A549 (cell line): ENCODE results near the gene ATXN7L1. TPM values are rescaled to one million over a fixed set of nuclear protein-coding genes. Genes with fewer than 3 reads are reported as not detected.

Experiments used
- ATAC-seq, 2 experiments: fragments of 200-7000 bp in 1 of 2; fragments of >200 bp in 1 of 2; cut with Nextera tagmentation in 1 of 2; cut with Tn5 transposase in 1 of 2; 3 replicates each; pipeline versions ENCODE4 v1.8.0 to v1.9.1; 2018 to 2020; ENCODE audit warnings: mild to moderate bottlenecking in 1 of 2, moderate library complexity in 1 of 2
- CTCF ChIA-PET: fragments of 300-600 bp; sonication (Branson Sonifier 250); formaldehyde crosslinking; extraction: SDS; loops from one replicate; lab custom pipeline; 2021; ENCODE audit warnings: antibody characterized with exemption, inconsistent platforms; lab: Yijun Ruan, JAX
- POLR2A ChIA-PET: fragments of 350-600 bp; formaldehyde crosslinking; extraction: SDS; loops from one replicate; lab custom pipeline; 2021; ENCODE audit warnings: antibody characterized with exemption, inconsistent platforms; lab: Yijun Ruan, JAX
- DNase-seq, 2 experiments: peaks; one replicate each; pipeline versions ENCODE4 v3.0.0 to v3.0.0-alpha.2; 2011 to 2016; ENCODE audit warnings: low read depth in 1 of 2, low spot score in 1 of 2
- FAIRE-seq: peaks from 2 replicates; lab custom pipeline; 2011; peaks lifted over from hg19 to GRCh38; lab: Jason Lieb, UNC
- H3K27ac ChIP-seq, 2 experiments: fragments of >200 bp; sonication (Bioruptor Twin); formaldehyde crosslinking; 3 replicates each; pipeline ENCODE4 v1.5.1; 2016 to 2017
- H3K4me1 ChIP-seq: fragments of >200 bp; sonication (Bioruptor Twin); formaldehyde crosslinking; 3 replicates; pipeline ENCODE4 v1.6.1; 2016
- H3K4me2 ChIP-seq: fragments of >200 bp; sonication (Bioruptor Twin); formaldehyde crosslinking; 3 replicates; pipeline ENCODE4 v1.6.1; 2016
- H3K4me3 ChIP-seq: fragments of >200 bp; sonication (Bioruptor Twin); formaldehyde crosslinking; 3 replicates; pipeline ENCODE4 v1.5.1; 2016
- H3K9me3 ChIP-seq: fragments of >200 bp; sonication (Bioruptor Twin); formaldehyde crosslinking; 3 replicates; pipeline ENCODE4 v1.6.1; 2016
- BCL3 ChIP-seq: fragments of >200 bp; sonication (Bioruptor Twin); formaldehyde crosslinking; IDR thresholded peaks from 3 replicates; pipeline ENCODE4 v1.6.1; 2016
- CHD4 ChIP-seq: fragments of 200-600 bp; sonication (generic); IDR thresholded peaks from 2 replicates; pipeline ENCODE4 v1.6.1; 2016; ENCODE audit warnings: antibody characterized with exemption, mild to moderate bottlenecking, borderline replicate concordance
- CTCF ChIP-seq: fragments of >200 bp; sonication (Bioruptor Twin); formaldehyde crosslinking; IDR thresholded peaks from 3 replicates; pipeline ENCODE4 v1.5.1; 2016
- EP300 ChIP-seq, 2 experiments: fragments of >200 bp; sonication (Bioruptor Twin); formaldehyde crosslinking; IDR thresholded peaks; 2 replicates in 1 of 2; 3 replicates in 1 of 2; pipeline ENCODE4 v1.6.1; 2016 to 2017
- ESRRA ChIP-seq: fragments of 150-350 bp; IDR thresholded peaks from 2 replicates; pipeline ENCODE4 v1.6.1; 2014; ENCODE audit warnings: mild to moderate bottlenecking, low read length, borderline replicate concordance
- FOSB ChIP-seq: fragments of 250-450 bp; sonication (Bioruptor Pico); IDR thresholded peaks from 2 replicates; pipeline ENCODE4 v1.5.0; 2020; ENCODE audit warnings: mild to moderate bottlenecking, moderate library complexity
- HDAC2 ChIP-seq: fragments of 200-600 bp; sonication (generic); IDR thresholded peaks from 2 replicates; pipeline ENCODE4 v1.6.1; 2016
- HOXA7 ChIP-seq: fragments of 250-450 bp; sonication (Bioruptor Pico); IDR thresholded peaks from 2 replicates; pipeline ENCODE4 v1.5.0; 2020; ENCODE audit warnings: mild to moderate bottlenecking, moderate library complexity
- HOXB13 ChIP-seq: fragments of 250-450 bp; sonication (Bioruptor Pico); IDR thresholded peaks from 2 replicates; pipeline ENCODE4 v1.5.0; 2020; ENCODE audit warnings: low read depth, mild to moderate bottlenecking, moderate library complexity
- KDM1A ChIP-seq: fragments of 200-600 bp; sonication (generic); IDR thresholded peaks from 2 replicates; pipeline ENCODE4 v1.6.1; 2016; ENCODE audit warnings: low read depth, mild to moderate bottlenecking
- MAZ ChIP-seq: fragments of 150-350 bp; IDR thresholded peaks from 2 replicates; pipeline ENCODE4 v1.6.1; 2014; ENCODE audit warnings: antibody characterized with exemption, low read depth, low read length, borderline replicate concordance
- MYC ChIP-seq: IDR thresholded peaks from 2 replicates; pipeline ENCODE4 v1.6.1; 2012; ENCODE audit warnings: mild to moderate bottlenecking, inconsistent platforms, low read length, improper control_type of control experiment, borderline replicate concordance
- NFE2L2 ChIP-seq: fragments of 150-350 bp; conservative IDR thresholded peaks from 2 replicates; pipeline ENCODE4 v1.6.1; 2014; ENCODE audit warnings: low read length
- NR3C1 ChIP-seq: fragments of >200 bp; sonication (Bioruptor Twin); formaldehyde crosslinking; IDR thresholded peaks from 3 replicates; pipeline ENCODE4 v1.6.1; 2017
- PBX3 ChIP-seq: IDR thresholded peaks from 2 replicates; pipeline ENCODE4 v1.6.1; 2012
- POLR2A ChIP-seq: IDR thresholded peaks from 2 replicates; pipeline ENCODE4 v1.6.1; 2012; ENCODE audit warnings: mild to moderate bottlenecking, low read length
- POLR2AphosphoS2 ChIP-seq: conservative IDR thresholded peaks from 2 replicates; pipeline ENCODE4 v1.6.1; 2012; ENCODE audit warnings: low read length, improper control_type of control experiment, inconsistent platforms
- RARB ChIP-seq: fragments of 250-450 bp; sonication (Bioruptor Pico); IDR thresholded peaks from 2 replicates; pipeline ENCODE4 v1.8.0; 2021; ENCODE audit warnings: mild to moderate bottlenecking, moderate library complexity
- RFX5 ChIP-seq: fragments of 450-650 bp; IDR thresholded peaks from 2 replicates; pipeline ENCODE4 v1.7.1; 2014; ENCODE audit warnings: antibody characterized with exemption, mild to moderate bottlenecking, moderate library complexity
- RNF2 ChIP-seq: fragments of 200-600 bp; sonication (generic); IDR thresholded peaks from 2 replicates; pipeline ENCODE4 v1.6.1; 2016; ENCODE audit warnings: low read depth, mild to moderate bottlenecking, antibody characterized with exemption, moderate library complexity, borderline replicate concordance
- ZFP36 ChIP-seq: fragments of 450-650 bp; IDR thresholded peaks from 2 replicates; pipeline ENCODE4 v1.6.1; 2014; ENCODE audit warnings: borderline replicate concordance; ENCODE audit not compliant: partially characterized antibody
- ZSCAN20 ChIP-seq: fragments of 250-450 bp; sonication (Bioruptor Pico); IDR thresholded peaks from 2 replicates; pipeline ENCODE4 v1.8.0; 2022; ENCODE audit warnings: mild to moderate bottlenecking, moderate library complexity
- WGBS: methylation state at CpG from one replicate; pipeline ENCODE4 v1.1.6; 2017; ENCODE audit errors: missing lambda C conversion rate; 5-methylcytosine and 5-hydroxymethylcytosine counted together
- polyA plus RNA-seq, 4 experiments: library from polyadenylated mRNA; depleted of rRNA in 3 of 4; stranded (reverse); fragments of >200 nt; fragmentation: RNase III in 1 of 4; extraction: RNeasy Plus Mini Kit Qiagen cat#74134 plus additional on column Dnase treatment in 1 of 4; gene quantifications; 2 replicates in 3 of 4; 3 replicates in 1 of 4; pipeline ENCODE4 v1.2.3, GENCODE V29; 2011 to 2017

ATXN7L1 gene
- polyA plus RNA-seq, 2 of the 4 experiments (the other 2 are of a cell fraction) = 4.5 to 5.7 TPM

GRCh38 chr7:105643384-105643783 lies 233.0 kb downstream of the ATXN7L1 start:
- Histone ChIP-seq H3K4me1 (peaks cover 11% of the 10 kb centered on the region), H3K4me3 (no peak overlapping the region), H3K27ac (no peak overlapping the region)
- CTCF ChIA-PET = interaction anchor here (0.9 to 2.5 kb wide), 6 partner anchors 7 to 399 kb away, joined by 3 to 10 read pairs (median 5); no protein-coding TSS in a partner anchor
- ATAC-seq (no peak), DNase-seq (no peak)
- no peak for TF ChIP-seq BCL3
- no peak for TF ChIP-seq ZFP36
- no peak for TF ChIP-seq ZSCAN20 (CRISPR knock-in tag)
- TF ChIP-seq ESRRA = no peak
- TF ChIP-seq HOXA7 = no peak
- TF ChIP-seq PBX3 = no peak
- no peak for TF ChIP-seq RNF2
- TF ChIP-seq HOXB13 (CRISPR knock-in tag) = no peak
- TF ChIP-seq CHD4 = no peak
- TF ChIP-seq RFX5 = no peak
- TF ChIP-seq HDAC2 = no peak
- no peak for TF ChIP-seq NFE2L2
- TF ChIP-seq EP300 (IDR thresholded peaks at IDR 0.05) = no peak
- TF ChIP-seq FOSB = no peak
- TF ChIP-seq RARB (CRISPR knock-in tag) = no peak
- TF ChIP-seq KDM1A = no peak
- TF ChIP-seq NR3C1 = no peak
- TF ChIP-seq, all 56 proteins: peak for 0
- POLR2A ChIA-PET = no interaction called here
- 95% methylated on average over 15 of the region's 15 CpGs for WGBS
- Histone ChIP-seq H3K4me2 (no peak overlapping the region), H3K9me3 (no peaks in the 10 kb centered on the region)
- FAIRE-seq = no peak

- no peak for ATAC-seq
- POLR2A ChIA-PET = no interaction called here
- TF ChIP-seq POLR2A (no peak), POLR2AphosphoS2 (no peak), NFE2L2 (no peak), MAZ (no peak), HOXB13 (CRISPR knock-in tag) (no peak), MYC (no peak), HOXA7 (no peak), CTCF (no peak)
- CTCF ChIA-PET = no interaction called here
- DNase-seq = no peak
- no peak for FAIRE-seq
- Histone ChIP-seq H3K4me3 (no peak overlapping the region), H3K4me1 (no peaks in the 10 kb centered on the region; the same call in 2 of the 3 replicates), H3K27ac (no peak overlapping the region), H3K9me3 (no peaks in the 10 kb centered on the region), H3K4me2 (no peak overlapping the region)
- WGBS = 96% methylated on average over 7 of the region's 7 CpGs
These were observed 234.1 kb downstream of the ATXN7L1 start for GRCh38 chr7:105642264-105642663.
